NT2/D1 (cell line): ENCODE measurements around the gene UBE3C.

Experiments
- SUZ12 ChIP-seq: IDR thresholded peaks from 2 replicates; pipeline ENCODE4 v1.6.1; 2011; ENCODE audit not compliant: insufficient read length, insufficient read depth; ENCODE audit errors: extremely low read depth
- YY1 ChIP-seq: IDR thresholded peaks from 2 replicates; pipeline ENCODE4 v1.6.1; 2011; ENCODE audit not compliant: insufficient read length, insufficient read depth
- ZNF274 ChIP-seq: IDR thresholded peaks from 2 replicates; pipeline ENCODE4 v1.6.1; 2011; ENCODE audit warnings: mild to moderate bottlenecking, low read depth, low read length

DNA sequence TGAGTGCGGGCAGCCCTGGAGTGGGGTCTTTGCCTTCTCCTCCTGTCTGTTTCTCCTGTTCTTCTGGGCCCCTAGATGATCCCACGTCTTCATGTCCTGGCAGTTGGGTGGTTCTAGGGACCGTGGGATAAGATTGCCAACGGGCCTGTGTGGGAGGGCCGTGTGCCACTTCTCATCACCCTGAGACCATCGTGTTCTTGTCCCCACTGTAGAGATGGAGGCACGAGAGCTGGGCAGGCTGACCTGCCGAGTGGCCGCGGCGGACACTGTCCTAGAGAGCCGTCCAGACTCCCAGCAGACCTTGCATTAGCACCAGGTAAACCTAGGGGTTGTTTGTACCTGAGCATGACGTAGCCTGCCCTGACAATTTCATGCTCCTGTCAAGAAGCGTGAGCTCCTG lies 18.5 kb upstream of the UBE3C start:
- TF ChIP-seq YY1 (no peak), SUZ12 (no peak), ZNF274 (no peak)
